SU-DHL-6 (cell line): ENCODE data around the gene TRIM29.

Source experiments
- H2AFZ ChIP-seq: fragments of 200-600 bp; sonication (generic); 2 replicates; pipeline ENCODE4 v1.6.1; 2014; ENCODE audit warnings: low read depth, mild to moderate bottlenecking, moderate library complexity, mixed read lengths, antibody characterized with exemption, low read length; ENCODE audit not compliant: severe bottlenecking
- H3F3A ChIP-seq: fragments of 200-600 bp; shearing (Covaris generic); 2 replicates; pipeline ENCODE4 v1.6.0; 2016; ENCODE audit warnings: antibody characterized with exemption, mild to moderate bottlenecking; ENCODE audit not compliant: insufficient read depth
- H3K27ac ChIP-seq: fragments of 200-600 bp; sonication (generic); 2 replicates; pipeline ENCODE4 v1.5.1; 2016; ENCODE audit warnings: low read depth, mild to moderate bottlenecking, low read length, moderate library complexity, mixed read lengths
- H3K27me3 ChIP-seq: fragments of 200-600 bp; sonication (generic), shearing (Covaris generic); 2 replicates; pipeline ENCODE4 v1.6.0; 2014; ENCODE audit warnings: mild to moderate bottlenecking, low read length
- H3K36me3 ChIP-seq: fragments of 200-600 bp; sonication (generic); 2 replicates; pipeline ENCODE4 v1.6.1; 2014; ENCODE audit warnings: mild to moderate bottlenecking, low read length, mixed read lengths
- H3K4me2 ChIP-seq: fragments of 300-600, 200-600 bp; shearing (Covaris generic), sonication (generic); 2 replicates; pipeline ENCODE4 v1.6.0; 2014; ENCODE audit warnings: low read length, low read depth, mild to moderate bottlenecking; ENCODE audit not compliant: poor library complexity, severe bottlenecking
- H3K4me3 ChIP-seq: fragments of 200-600 bp; sonication (generic); 2 replicates; pipeline ENCODE4 v1.5.1; 2014; ENCODE audit warnings: antibody characterized with exemption, low read length, mild to moderate bottlenecking, mixed read lengths; ENCODE audit not compliant: insufficient read depth, poor library complexity, severe bottlenecking
- H3K79me2 ChIP-seq: fragments of 200-600 bp; sonication (generic); 2 replicates; pipeline ENCODE4 v1.6.1; 2014; ENCODE audit warnings: mild to moderate bottlenecking, low read length, moderate library complexity; ENCODE audit not compliant: insufficient read depth
- H3K9ac ChIP-seq: fragments of 200-600 bp; sonication (generic); 2 replicates; pipeline ENCODE4 v1.7.0; 2014; ENCODE audit warnings: mild to moderate bottlenecking, low read length
- H3K9me2 ChIP-seq: fragments of 200-600 bp; sonication (generic); replicated peaks from 2 replicates; pipeline ENCODE4 v1.6.1; 2014; ENCODE audit warnings: low read length; ENCODE audit not compliant: insufficient read depth
- H3K9me3 ChIP-seq: fragments of 200-600 bp; sonication (generic); 2 replicates; pipeline ENCODE4 v1.6.1; 2014; ENCODE audit warnings: low read length, mixed read lengths; ENCODE audit not compliant: insufficient read depth
- H4K20me1 ChIP-seq: fragments of 200-600 bp; sonication (generic); 2 replicates; pipeline ENCODE4 v1.6.1; 2014; ENCODE audit warnings: low read depth, mild to moderate bottlenecking, antibody characterized with exemption, low read length, moderate library complexity, mixed read lengths
- EZH2phosphoT487 ChIP-seq: fragments of 200-600 bp; sonication (generic), shearing (Covaris generic); conservative IDR thresholded peaks from 2 replicates; pipeline ENCODE4 v1.6.1; 2018; ENCODE audit warnings: mild to moderate bottlenecking, antibody characterized with exemption, low read length, moderate library complexity, mixed read lengths
- TF ChIP-seq, protein P1 (sequence below): fragments of 200-600 bp; sonication (generic); IDR thresholded peaks from one replicate; pipeline ENCODE4 v1.5.1; 2017; ENCODE audit warnings: antibody characterized with exemption, mild to moderate bottlenecking, low read length, moderate library complexity; ENCODE audit not compliant: insufficient read depth, poor library complexity, severe bottlenecking

Gene TRIM29

GRCh38 chr11:120141768-120142423, 4.0 kb upstream of the TRIM29 start:
- TF ChIP-seq, protein P1, sequence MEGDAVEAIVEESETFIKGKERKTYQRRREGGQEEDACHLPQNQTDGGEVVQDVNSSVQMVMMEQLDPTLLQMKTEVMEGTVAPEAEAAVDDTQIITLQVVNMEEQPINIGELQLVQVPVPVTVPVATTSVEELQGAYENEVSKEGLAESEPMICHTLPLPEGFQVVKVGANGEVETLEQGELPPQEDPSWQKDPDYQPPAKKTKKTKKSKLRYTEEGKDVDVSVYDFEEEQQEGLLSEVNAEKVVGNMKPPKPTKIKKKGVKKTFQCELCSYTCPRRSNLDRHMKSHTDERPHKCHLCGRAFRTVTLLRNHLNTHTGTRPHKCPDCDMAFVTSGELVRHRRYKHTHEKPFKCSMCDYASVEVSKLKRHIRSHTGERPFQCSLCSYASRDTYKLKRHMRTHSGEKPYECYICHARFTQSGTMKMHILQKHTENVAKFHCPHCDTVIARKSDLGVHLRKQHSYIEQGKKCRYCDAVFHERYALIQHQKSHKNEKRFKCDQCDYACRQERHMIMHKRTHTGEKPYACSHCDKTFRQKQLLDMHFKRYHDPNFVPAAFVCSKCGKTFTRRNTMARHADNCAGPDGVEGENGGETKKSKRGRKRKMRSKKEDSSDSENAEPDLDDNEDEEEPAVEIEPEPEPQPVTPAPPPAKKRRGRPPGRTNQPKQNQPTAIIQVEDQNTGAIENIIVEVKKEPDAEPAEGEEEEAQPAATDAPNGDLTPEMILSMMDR = no peak
- TF ChIP-seq EZH2phosphoT487 = no peak
- no peaks in the 10 kb centered on the region for H4K20me1 ChIP-seq
- no peaks in the 10 kb centered on the region for H3F3A ChIP-seq
- no peak overlapping the region for H3K27ac ChIP-seq
- no peaks in the 10 kb centered on the region for H3K79me2 ChIP-seq
- no peaks in the 10 kb centered on the region for H3K9me2 ChIP-seq
- H3K27me3 ChIP-seq = 0 out of 2 replicates have a peak, but pooled peaks cover 3% of the 10 kb centered on the region
- H3K36me3 ChIP-seq = no peaks in the 10 kb centered on the region
- H2AFZ ChIP-seq = no peak overlapping the region
- H3K4me3 ChIP-seq = no peak overlapping the region
- no peak overlapping the region for H3K4me2 ChIP-seq
- H3K9ac ChIP-seq = no peak overlapping the region
- no peaks in the 10 kb centered on the region for H3K9me3 ChIP-seq

DNA sequence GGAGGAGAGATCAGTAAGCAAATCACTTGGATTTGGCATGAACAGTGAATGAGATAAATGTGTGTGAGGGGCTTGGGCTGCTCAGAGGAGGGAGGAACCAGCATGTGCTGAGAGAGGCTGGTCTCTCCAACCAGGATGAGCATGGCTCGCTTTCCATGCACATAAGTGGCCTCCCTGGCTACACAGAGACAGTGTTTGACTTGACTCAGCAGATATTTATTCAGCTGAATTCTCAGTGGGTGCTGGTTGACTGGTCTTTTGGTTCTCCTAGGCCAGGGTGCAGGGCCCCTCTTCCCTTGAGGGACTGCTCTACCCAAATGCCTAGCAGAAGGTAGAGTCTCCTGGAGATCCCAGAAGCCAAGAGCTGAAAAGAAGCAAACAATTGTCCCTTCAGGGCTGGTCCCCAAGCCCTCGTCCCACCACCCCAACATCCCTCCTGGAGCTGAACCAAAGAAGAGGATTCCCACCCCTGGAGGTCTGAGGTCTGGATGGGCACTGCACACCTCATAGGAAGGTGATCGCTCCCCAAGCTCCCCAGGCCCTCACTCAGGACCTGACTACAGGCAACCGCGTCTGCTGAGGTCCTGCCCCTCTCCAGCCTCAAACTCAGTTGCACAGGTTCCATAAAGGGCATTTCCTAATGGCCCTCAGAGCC, 3.3 kb upstream of the TRIM29 start:
- H3K27me3 ChIP-seq = 0 out of 2 replicates have a peak, but pooled peaks cover 3% of the 10 kb centered on the region
- no peaks in the 10 kb centered on the region for H3K9me2 ChIP-seq
- no peak overlapping the region for H3K4me3 ChIP-seq
- H2AFZ ChIP-seq = no peak overlapping the region
- H3K36me3 ChIP-seq = no peaks in the 10 kb centered on the region
- no peak overlapping the region for H3K9ac ChIP-seq
- no peaks in the 10 kb centered on the region for H4K20me1 ChIP-seq
- H3F3A ChIP-seq = no peaks in the 10 kb centered on the region
- no peak overlapping the region for H3K27ac ChIP-seq
- H3K79me2 ChIP-seq = no peaks in the 10 kb centered on the region
- TF ChIP-seq, protein P1 = no peak
- no peak for TF ChIP-seq EZH2phosphoT487
- H3K4me2 ChIP-seq = no peak overlapping the region
- no peaks in the 10 kb centered on the region for H3K9me3 ChIP-seq

DNA sequence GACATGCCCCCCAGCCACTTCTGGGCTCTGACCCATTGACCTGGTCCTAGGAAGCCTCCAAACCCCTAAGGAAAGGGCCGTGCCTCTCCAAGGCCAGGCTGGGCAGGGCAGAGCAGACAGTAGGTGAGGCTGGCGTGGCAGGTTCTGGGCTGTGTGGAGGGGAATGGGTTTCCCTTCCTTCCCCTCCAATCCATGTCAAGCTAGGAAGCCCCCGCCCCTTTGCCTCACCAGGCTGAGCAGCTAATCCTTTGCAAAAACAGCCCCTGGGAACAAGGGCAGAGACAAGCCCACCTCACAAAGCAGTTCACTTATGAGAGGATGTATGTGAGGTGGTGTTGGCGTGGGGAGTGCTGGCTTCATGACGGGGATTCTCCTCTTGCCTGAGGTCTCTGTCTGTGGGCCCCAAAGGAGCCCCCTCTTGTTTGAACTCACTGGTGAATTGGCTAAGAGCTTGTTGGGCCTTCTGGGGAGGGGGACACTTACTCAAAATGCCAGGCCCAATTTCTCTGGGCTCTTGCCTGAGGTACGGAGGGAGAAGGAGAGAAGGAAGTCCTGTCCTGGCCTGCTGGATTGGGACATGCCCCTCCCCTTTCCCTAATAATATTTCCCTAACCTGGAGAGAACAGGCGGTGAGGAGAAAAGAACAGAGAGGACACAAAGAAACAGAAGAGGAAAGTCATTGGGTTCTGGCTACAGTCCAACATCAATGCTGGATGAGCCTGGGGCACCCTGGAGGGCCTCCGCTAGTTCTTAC, 1.6 kb upstream of the TRIM29 start:
- H3K9me2 ChIP-seq = no peaks in the 10 kb centered on the region
- no peak overlapping the region for H3K27ac ChIP-seq
- H2AFZ ChIP-seq = no peak overlapping the region
- H3K27me3 ChIP-seq = no peaks in the 10 kb centered on the region
- no peak overlapping the region for H3K4me3 ChIP-seq
- no peaks in the 10 kb centered on the region for H3K9me3 ChIP-seq
- no peak overlapping the region for H3K9ac ChIP-seq
- no peaks in the 10 kb centered on the region for H3K36me3 ChIP-seq
- no peaks in the 10 kb centered on the region for H4K20me1 ChIP-seq
- TF ChIP-seq EZH2phosphoT487 = no peak
- TF ChIP-seq, protein P1 = no peak
- no peaks in the 10 kb centered on the region for H3K79me2 ChIP-seq
- H3F3A ChIP-seq = no peaks in the 10 kb centered on the region
- H3K4me2 ChIP-seq = no peak overlapping the region
